Measurements from ENCODE around the gene EDEM1. TPM values are rescaled to one million over a fixed set of nuclear protein-coding genes. Genes with fewer than 3 reads are reported as not detected.
"Not testable (repeated sequence)": the region's sequence is repeated elsewhere in the genome, so short reads cannot be mapped to it uniquely, and the experiment has no call there.

Gene EDEM1
- total RNA-seq, 1 experiment from 2014 or later = 22.4 TPM

DNA sequence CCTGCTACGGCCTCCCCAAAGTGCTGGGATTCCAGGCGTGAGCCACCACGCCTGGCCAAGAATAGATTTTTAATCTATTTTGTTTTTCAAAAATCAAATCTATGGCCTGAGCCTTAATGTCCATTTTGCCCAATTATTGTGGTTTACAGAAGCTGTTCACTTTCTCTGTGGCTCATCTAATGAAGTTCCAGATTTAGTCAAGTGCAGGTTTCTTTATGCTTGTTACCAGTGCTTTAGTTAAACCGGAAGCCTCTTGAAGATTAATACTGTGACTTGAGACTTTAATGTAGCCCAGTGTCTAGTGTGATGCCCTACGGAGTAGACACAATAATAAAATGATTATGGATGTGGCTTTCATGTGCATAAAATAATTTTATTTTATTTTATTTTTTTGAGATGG, 16.5 kb upstream of the EDEM1 start:
- DNase-seq (ENCODE audit: extremely low read depth, low read depth) = no peak

GRCh38 chr3:5172018-5172417, 15.5 kb upstream of the EDEM1 start:
- DNase-seq (ENCODE audit: extremely low read depth, low read depth) = no peak

- DNase-seq (ENCODE audit: extremely low read depth, low read depth) = not testable (repeated sequence)
Measured at GRCh38 chr3:5179036-5179435, 8.5 kb upstream of the EDEM1 start.

GRCh38 chr3:5181469-5182141, 5.9 kb upstream of the EDEM1 start:
- no peak for DNase-seq (ENCODE audit: extremely low read depth, low read depth)

DNA sequence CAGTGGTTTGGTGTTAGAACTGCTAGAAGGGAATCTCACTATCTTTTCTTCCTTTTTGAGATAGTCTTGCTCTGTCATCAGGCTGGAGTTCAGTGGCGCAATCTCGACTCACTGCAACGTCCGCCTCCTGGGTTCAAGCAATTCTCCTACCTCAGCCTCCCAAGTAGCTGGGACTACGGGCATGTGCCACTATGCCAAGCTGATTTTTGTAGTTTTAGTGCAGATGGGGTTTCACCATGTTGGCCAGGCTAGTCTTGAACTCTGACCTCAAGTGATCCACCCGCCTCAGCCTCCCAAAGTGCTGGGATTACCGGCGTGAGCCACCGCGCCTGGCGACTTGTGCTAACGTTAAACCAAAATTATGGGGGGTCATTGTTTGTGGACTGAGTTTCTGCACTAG, 3.8 kb upstream of the EDEM1 start:
- DNase-seq (ENCODE audit: extremely low read depth, low read depth) = not testable (repeated sequence)

DNA sequence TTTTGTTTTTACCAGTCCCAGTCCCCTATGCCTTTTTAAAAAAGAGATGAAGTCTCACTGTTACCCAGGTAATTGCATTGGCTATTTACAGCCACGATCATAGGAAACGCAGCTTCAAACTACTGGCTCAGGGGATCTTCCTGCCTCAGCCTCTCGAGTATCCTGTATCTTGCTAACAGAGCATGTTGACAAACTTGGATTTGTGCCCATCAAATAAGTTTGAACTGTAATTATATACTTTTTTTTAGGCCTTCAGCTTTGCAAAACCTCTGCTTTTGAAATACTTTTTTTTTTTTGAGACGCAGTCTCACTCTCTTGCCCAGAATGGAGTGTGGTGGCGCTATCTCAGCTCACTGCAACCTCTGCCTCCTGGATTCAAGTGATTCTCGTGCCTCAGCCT, 3.0 kb upstream of the EDEM1 start:
- no peak for DNase-seq (ENCODE audit: extremely low read depth, low read depth)

DNA sequence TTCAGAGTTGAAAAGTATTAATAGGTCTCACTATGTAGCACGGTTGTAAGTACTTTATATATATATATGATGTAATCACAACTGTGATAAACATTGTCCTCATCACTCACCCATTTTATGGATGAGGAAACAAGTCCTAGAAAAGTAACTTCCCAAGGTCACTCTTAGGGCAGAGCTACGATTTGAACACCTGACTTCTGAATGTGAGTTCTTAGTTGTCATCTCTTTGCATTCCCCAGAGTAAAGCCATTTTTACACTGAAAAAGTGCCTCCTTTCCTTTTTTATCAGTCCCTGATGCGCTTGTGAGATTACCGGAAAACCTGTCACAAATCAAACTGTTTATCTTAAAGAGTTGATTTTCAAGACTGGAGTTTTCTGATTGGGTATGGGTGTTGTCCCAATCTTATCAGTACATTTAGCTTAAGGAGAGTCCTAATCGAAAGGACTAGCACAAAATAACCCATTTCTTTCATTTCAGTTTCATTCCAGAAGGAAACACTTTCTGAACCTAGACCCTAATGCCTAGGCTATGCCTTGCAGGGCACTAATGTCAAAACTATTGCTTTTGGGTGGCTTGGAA, 2.3 kb upstream of the EDEM1 start:
- DNase-seq (ENCODE audit: extremely low read depth, low read depth) = no peak

DNA sequence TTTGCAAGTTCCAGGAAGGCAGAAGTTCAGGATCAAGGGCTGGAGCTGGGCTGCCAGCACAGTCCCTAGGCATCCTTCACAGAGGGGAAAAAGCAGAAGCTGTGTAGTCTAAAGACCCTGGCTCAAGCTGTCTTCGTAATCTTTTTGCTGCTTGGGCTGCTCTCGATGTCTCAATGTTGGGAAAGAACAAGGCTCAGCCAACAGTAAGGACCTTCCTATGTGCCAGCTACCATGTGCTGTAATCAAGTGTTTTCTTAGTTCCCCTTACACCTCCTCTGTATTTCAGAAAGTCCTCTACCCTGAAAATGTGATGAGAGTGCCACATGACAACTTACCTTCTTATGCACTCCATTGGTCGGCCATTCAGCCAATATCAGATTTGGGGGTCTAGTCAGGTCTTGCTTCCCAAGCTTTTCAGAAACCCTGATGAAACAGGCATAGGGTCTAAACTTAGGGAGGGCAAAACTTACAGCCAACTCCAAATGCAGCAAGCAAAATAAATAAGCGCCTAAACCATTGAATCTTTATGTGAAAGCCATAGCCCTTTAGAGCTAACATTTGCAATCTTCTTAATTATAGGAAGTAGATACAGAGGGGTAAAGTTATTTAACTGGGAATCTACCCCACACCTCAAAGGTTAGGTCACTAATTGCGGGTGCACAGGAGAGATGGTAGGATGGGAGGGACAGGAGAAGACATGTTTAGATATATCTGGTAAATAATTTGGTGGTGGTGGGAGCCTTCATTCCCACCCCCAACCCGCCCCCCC, 1.2 kb upstream of the EDEM1 start:
- DNase-seq (ENCODE audit: extremely low read depth, low read depth) = no peak

DNA sequence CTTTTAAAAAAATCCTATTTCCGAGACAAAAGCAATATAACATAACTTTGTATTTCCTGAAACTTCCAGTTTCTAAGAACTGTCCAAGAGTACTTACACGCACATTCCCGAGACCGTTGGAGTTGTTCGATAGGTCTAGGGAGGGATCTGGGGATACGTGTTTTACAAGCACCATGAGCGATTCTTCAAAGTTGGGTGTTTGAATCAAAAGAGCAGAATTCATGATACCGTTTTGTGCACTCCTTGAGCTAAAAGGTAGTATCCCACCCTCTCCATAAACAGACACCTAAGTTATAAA, 700 bp upstream of the EDEM1 start:
- no peak for DNase-seq (ENCODE audit: extremely low read depth, low read depth)

GRCh38 chr3:5187920-5188418, 462 bp downstream of the EDEM1 start:
- no peak for DNase-seq (ENCODE audit: extremely low read depth, low read depth)

GRCh38 chr3:5188419-5189221, 1.1 kb downstream of the EDEM1 start:
- DNase-seq (ENCODE audit: extremely low read depth, low read depth) = no peak

GRCh38 chr3:5190147-5190791, 2.8 kb downstream of the EDEM1 start:
- no peak for DNase-seq (ENCODE audit: extremely low read depth, low read depth)

DNA sequence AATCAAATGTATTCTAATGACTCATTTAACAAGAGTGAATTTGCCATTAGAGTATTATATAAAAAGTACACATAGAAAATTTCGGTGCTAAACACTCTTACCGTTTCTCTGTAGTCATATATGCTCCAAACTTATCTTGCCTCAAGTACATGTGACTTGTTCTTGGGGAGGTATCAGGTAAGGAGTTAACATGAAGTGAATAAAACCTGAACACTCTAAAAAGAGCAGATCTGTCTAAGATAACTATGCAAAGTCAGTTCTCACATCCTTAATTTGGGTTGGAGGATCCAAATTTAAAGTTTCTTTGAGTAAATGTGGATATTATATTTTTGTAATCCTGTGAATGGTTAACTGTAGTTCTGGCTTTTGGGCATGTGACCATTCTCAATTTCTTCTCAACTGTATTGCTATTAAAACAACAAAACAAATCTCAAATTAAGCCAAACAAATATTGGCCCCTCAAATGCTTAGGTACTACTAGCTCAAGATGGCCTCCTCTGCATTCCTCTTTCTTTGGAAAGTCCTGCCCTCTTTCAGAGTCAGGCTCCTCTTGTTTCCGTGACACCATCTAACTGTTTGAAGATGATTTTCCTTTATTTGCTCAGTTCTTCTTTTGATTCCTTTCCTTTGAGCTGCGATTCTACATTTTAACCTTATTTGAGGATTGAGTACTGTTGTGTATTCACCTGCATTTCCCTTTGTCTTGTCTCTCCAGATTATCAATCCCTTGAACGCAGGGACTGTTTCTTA, 4.2 kb downstream of the EDEM1 start:
- no peak for DNase-seq (ENCODE audit: extremely low read depth, low read depth)

DNA sequence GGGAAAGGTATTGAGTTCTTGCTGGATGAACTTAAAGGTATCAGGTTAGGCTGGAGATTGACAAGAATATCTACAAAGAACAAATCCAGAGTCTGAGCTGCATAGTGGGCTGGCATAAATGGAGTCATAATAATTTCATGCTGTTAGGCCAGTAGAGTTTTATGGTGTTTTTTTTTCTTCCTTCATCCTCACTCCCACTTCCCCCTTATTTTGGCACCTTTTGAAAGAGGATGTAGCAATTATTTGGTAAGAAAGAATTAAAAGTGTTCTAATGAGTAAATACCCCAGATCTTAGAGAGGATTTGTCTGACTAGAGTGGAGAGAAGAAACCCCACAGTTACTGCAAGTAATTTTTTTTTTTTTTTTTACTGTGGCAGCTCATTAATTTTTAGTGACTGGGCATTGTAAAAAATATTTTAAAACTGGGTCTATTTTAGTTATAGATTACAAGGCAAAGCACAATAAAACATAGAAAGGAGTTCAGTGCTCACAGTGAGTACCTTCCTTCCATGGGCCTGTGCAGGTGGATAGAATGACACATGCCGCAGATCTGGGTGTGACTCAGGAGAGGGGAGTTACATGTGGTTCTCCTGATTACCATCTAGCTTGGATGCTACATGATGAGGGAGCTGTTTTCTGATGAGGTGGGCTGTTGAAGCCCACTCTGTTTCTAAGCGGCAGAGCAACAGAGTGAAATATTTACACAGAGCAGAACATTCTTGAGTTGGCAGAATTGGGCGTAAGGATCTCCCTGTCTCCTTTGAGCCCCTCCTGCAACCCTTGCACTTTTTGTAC, 5.3 kb downstream of the EDEM1 start:
- DNase-seq (ENCODE audit: extremely low read depth, low read depth) = no peak

DNA sequence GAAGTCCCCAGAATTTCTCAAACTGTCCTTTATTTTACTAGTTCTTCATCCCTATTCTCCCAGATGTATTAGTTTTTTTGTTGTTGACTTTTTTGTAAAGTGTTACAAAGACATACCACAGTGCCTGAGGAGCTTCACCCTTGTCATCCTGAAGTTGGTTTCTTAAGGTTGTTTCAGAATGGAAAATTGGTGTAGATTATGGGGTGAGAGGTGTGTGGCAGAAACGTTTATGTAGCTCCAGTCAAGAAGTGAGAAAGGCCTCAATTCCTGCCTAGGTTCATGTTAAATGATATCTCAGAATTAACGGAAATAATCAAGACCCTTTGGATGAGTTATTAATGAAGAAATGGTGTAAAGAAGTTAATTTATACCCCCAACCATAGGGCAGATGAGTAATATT, 6.8 kb downstream of the EDEM1 start:
- no peak for DNase-seq (ENCODE audit: extremely low read depth, low read depth)

DNA sequence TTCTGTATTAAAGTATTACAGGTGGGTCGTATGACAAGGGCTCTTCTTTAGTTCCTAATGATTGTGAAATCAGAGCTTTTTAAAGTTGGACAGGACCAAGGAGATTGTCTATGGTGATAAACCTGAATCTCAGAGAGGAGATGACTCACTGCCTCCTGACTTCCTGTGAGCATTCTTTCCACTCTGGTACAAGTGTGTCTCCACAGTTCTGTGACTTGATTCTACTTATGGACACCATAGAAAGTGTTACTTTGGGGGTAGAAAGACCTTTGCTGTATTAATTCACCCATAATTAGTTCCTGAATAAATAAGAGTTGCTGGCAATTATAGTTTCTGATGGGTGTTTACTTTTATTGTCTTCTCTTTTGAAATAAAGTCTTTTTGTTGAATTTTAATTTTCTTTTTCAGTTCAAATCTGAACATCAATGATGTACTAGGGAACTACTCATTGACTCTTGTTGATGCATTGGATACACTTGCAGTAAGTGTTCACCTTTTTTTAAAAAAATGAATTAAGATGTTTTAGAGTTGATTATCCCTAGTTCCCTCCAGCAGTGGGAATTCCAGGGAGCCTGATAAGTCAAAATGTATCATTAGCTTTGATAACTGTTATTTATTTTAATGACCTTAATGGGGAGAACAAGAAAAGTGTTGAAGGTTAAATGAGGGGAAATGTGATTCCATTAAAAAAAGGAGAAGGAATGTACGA, 7.4 kb downstream of the EDEM1 start:
- peak; percentile 33 for DNase-seq (ENCODE audit: extremely low read depth, low read depth)

DNA sequence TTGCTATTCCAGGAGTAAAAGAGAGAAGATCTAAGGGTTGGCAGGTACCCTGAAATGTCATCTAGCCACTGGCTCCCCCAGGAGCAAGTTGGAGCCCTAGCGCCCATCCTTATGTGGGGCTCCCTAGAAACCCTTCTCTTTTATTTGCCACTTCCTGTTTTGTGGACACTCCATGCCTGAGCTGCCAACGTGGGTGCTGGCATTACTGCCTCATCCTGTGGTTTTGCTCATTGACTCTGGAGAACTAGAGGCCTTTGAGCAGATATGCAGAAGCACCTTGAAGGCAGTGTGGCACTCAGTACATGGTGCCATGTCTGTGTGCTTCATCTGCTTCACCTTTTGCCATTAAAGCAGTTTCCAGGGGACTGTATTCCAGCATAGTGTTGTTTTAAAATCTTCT, 8.1 kb downstream of the EDEM1 start:
- no peak for DNase-seq (ENCODE audit: extremely low read depth, low read depth)

DNA sequence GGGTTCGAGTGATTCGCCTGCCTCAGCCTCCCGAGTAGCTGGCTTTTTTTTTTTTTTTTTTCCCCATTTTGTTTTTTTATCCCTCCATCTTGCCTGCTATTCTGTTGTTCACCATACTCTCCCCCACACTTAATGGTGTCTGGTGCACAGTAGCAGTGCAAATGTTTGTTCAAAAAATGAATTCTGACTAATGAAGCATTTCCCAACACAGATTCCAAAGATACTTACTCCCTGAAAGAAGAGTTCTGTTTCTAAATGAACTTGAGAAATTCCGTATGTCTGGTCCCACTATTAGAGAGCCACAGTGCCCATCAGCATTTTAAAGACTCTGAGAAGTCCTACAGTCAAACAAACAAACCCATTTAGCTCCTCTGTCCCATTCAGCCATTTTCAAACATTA, 9.5 kb downstream of the EDEM1 start:
- no peak for DNase-seq (ENCODE audit: extremely low read depth, low read depth)

Data from NCI-H460 (cell line).